CD4-positive, alpha-beta T cell (primary cell): ENCODE measurements around the gene MRPL50. TPM values are rescaled to one million over a fixed set of nuclear protein-coding genes. Genes with fewer than 3 reads are reported as not detected.

ENCODE experiments used
- ATAC-seq: fragments of 200-7000 bp; cut with Tn5 transposase; one replicate; pipeline ENCODE4 v1.10.0; 2022; ENCODE audit warnings: mild to moderate bottlenecking; ENCODE audit not compliant: poor library complexity
- CTCF ChIA-PET: fragments of 350-600 bp; sonication (Branson Sonifier 250); formaldehyde crosslinking; loops from one replicate; lab custom pipeline; 2021; ENCODE audit warnings: antibody characterized with exemption, inconsistent platforms; lab: Charles Lee
- POLR2A ChIA-PET: fragments of 350-600 bp; sonication (Branson Sonifier 250); formaldehyde crosslinking; loops from one replicate; lab custom pipeline; 2021; ENCODE audit warnings: antibody characterized with exemption, inconsistent platforms; lab: Charles Lee
- DNase-seq, 14 experiments: peaks; one replicate each; pipeline ENCODE4 v3.0.0-alpha.2; 2013 to 2020; ENCODE audit warnings: mixed read lengths in 2 of 14
- H3K27ac ChIP-seq, 2 donors: one replicate each; pipeline versions ENCODE4 v1.5.1 to v1.7.0; 2013; ENCODE audit warnings: low read length in 2 of 2, low read depth in 1 of 2, mild to moderate bottlenecking in 1 of 2
- H3K27me3 ChIP-seq, 2 experiments: 1 replicate in 1 of 2; 2 replicates in 1 of 2; pipeline versions ENCODE4 v1.6.1 to v1.7.0; 2013; ENCODE audit warnings: low read length in 2 of 2, control low read depth in 1 of 2, mild to moderate bottlenecking in 1 of 2, moderate library complexity in 1 of 2; ENCODE audit not compliant: insufficient read depth in 2 of 2, control insufficient read depth in 1 of 2
- H3K36me3 ChIP-seq: one replicate; pipeline ENCODE4 v1.6.1; 2013; ENCODE audit warnings: low read length, control low read depth; ENCODE audit not compliant: insufficient read depth
- H3K4me1 ChIP-seq: one replicate; pipeline ENCODE4 v1.6.1; 2013; ENCODE audit warnings: low read length, control low read depth; ENCODE audit not compliant: insufficient read depth
- H3K4me3 ChIP-seq: one replicate; pipeline ENCODE4 v1.5.1; 2013; ENCODE audit warnings: mild to moderate bottlenecking, low read length, moderate library complexity
- H3K9me3 ChIP-seq, 2 experiments: 1 replicate in 1 of 2; 2 replicates in 1 of 2; pipeline versions ENCODE4 v1.6.1 to v1.7.0; 2013; ENCODE audit warnings: low read length in 2 of 2, mild to moderate bottlenecking in 2 of 2, control low read depth in 1 of 2, moderate library complexity in 1 of 2; ENCODE audit not compliant: control insufficient read depth in 1 of 2, insufficient read depth in 1 of 2
- H3K27ac Mint-ChIP-seq: one replicate; pipeline ENCODE4 v1.8.0; 2020; ENCODE audit warnings: mixed read lengths
- H3K27me3 Mint-ChIP-seq: one replicate; pipeline ENCODE4 v1.8.0; 2021; ENCODE audit warnings: mixed read lengths
- H3K36me3 Mint-ChIP-seq: one replicate; pipeline ENCODE4 v1.8.0; 2021; ENCODE audit warnings: low read depth, mixed read lengths
- H3K4me1 Mint-ChIP-seq: one replicate; pipeline ENCODE4 v1.8.0; 2021; ENCODE audit warnings: low read depth, mixed read lengths
- H3K4me3 Mint-ChIP-seq: one replicate; pipeline ENCODE4 v1.8.0; 2020; ENCODE audit warnings: mild to moderate bottlenecking, mixed read lengths
- H3K9me3 Mint-ChIP-seq: one replicate; pipeline ENCODE4 v1.8.0; 2020; ENCODE audit warnings: mixed read lengths
- intact Hi-C, 2 experiments: fragments of 100-400 bp; cut with DNase I in 1 of 2; cut with micrococcal nuclease in 1 of 2; formaldehyde crosslinking; loops; one replicate each; pipeline versions ENCODE4 v1.15.1 to v1.9.0; 2023 to 2025; cut with DNase I, micrococcal nuclease
- total RNA-seq, 174 experiments: library from RNA in 2 of 174; stranded (reverse) in 2 of 174; gene quantifications; one replicate each; pipeline ENCODE4 v1.2.3 and lab custom pipeline; 2021 to 2026
- TF ChIP-seq, protein P1 (sequence below): fragments of 200-600 bp; IDR thresholded peaks from one replicate; pipeline ENCODE4 v1.8.0; 2022; ENCODE audit warnings: antibody characterized with exemption, mild to moderate bottlenecking

MRPL50 gene
- total RNA-seq, 2 experiments from 2014 or later, result 5.9 to 6.1 TPM

DNA sequence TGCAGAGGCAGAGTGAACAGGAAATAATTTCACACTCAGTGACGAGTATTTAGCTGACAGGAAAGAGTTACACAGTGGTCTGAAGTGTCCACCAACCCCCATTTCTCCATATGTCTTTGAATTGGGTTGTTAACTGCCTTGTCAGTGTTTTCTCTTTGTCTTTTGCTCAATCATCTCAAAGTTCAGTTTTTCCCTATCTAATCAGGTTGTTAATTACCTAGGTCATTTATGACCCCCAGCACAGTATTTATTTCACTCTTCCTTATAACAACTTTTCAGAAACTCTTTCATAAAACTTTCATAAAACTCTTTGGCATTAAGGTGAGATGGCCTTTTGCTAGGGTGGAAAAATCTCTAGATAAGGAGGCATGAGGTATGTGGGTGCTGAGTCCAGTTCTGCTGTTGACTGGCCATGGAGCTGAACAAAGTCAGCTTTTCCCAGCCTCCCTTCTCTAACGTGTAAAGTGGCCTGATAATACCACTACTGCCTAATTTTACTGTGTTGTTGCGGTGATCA, 42.4 kb upstream of the MRPL50 start:
- ATAC-seq (no peak), DNase-seq (no peak)
- Histone ChIP-seq H3K27me3 (peaks cover 15 to 34% of the 10 kb centered on the region in 2 experiments), H3K9me3 (no peaks in the 10 kb centered on the region), H3K36me3 (no peaks in the 10 kb centered on the region), H3K27ac (no peak overlapping the region), H3K4me1 (no peaks in the 10 kb centered on the region), H3K4me3 (no peak overlapping the region)
- Mint-ChIP-seq H3K27me3 (peaks cover 77% of the 10 kb centered on the region), H3K4me1 (no peaks in the 10 kb centered on the region), H3K27ac (no peak overlapping the region), H3K4me3 (no peak overlapping the region), H3K9me3 (no peaks in the 10 kb centered on the region), H3K36me3 (no peaks in the 10 kb centered on the region)
- intact Hi-C loops, result no loop called here
- POLR2A ChIA-PET, result no interaction called here
- CTCF ChIA-PET, result no interaction called here
- TF ChIP-seq, protein P1, sequence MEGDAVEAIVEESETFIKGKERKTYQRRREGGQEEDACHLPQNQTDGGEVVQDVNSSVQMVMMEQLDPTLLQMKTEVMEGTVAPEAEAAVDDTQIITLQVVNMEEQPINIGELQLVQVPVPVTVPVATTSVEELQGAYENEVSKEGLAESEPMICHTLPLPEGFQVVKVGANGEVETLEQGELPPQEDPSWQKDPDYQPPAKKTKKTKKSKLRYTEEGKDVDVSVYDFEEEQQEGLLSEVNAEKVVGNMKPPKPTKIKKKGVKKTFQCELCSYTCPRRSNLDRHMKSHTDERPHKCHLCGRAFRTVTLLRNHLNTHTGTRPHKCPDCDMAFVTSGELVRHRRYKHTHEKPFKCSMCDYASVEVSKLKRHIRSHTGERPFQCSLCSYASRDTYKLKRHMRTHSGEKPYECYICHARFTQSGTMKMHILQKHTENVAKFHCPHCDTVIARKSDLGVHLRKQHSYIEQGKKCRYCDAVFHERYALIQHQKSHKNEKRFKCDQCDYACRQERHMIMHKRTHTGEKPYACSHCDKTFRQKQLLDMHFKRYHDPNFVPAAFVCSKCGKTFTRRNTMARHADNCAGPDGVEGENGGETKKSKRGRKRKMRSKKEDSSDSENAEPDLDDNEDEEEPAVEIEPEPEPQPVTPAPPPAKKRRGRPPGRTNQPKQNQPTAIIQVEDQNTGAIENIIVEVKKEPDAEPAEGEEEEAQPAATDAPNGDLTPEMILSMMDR, result no peak

DNA sequence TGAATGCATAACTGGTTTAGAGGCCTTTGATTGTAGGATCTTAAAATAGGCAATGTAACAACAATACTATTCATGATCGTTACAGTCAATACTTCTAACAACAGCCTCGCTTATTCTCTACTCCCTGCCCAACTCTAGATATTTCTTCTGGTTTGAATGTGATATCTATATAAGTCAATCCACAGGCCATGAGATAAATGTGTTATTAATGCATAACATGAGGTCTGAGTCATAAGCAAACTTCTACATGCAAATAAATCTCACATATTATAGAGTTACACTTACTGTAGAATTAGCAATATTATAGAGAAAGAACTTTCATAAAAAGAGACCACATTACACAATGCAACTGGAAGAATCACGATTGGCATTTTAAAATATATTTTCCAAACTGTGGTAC, 40.1 kb upstream of the MRPL50 start:
- Histone ChIP-seq H3K9me3 (no peaks in the 10 kb centered on the region), H3K4me1 (no peaks in the 10 kb centered on the region), H3K27me3 (peaks cover 12 to 15% of the 10 kb centered on the region in 2 experiments), H3K27ac (no peak overlapping the region), H3K36me3 (no peaks in the 10 kb centered on the region), H3K4me3 (no peak overlapping the region)
- intact Hi-C loops, result no loop called here
- no peak for DNase-seq
- TF ChIP-seq, protein P1, result no peak
- CTCF ChIA-PET, result no interaction called here
- Mint-ChIP-seq H3K36me3 (no peaks in the 10 kb centered on the region), H3K9me3 (no peaks in the 10 kb centered on the region), H3K27me3 (peaks cover 63% of the 10 kb centered on the region), H3K27ac (no peak overlapping the region), H3K4me1 (no peaks in the 10 kb centered on the region), H3K4me3 (no peak overlapping the region)
- POLR2A ChIA-PET, result no interaction called here
- no peak for ATAC-seq

DNA sequence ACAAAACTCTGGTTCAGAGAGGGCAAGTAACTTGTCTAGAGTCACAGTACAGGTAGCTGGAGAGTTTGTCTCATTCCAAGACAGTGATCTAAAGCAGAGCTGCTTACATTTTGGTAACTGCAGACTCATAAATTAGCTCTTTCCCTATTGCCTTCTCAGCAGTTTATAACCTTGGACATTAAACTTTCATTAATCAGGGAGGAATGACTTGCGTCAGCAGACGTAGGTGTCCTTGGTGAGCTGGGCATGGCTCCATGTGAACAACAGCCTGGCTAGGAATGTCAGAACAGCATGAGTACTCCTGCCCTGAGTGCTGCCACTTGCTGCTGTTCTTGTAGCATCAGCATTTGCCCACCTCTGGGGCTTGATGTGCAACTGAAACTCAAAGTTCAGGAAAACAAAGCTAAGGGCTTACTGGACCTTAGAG, 39.4 kb upstream of the MRPL50 start:
- Histone ChIP-seq H3K27me3 (peaks cover 8% of the 10 kb centered on the region in 2 experiments), H3K9me3 (no peaks in the 10 kb centered on the region), H3K36me3 (no peaks in the 10 kb centered on the region), H3K27ac (no peak overlapping the region), H3K4me3 (no peak overlapping the region), H3K4me1 (no peaks in the 10 kb centered on the region)
- POLR2A ChIA-PET, result no interaction called here
- TF ChIP-seq, protein P1, result no peak
- CTCF ChIA-PET, result no interaction called here
- Mint-ChIP-seq H3K27me3 (peaks cover 56% of the 10 kb centered on the region), H3K36me3 (no peaks in the 10 kb centered on the region), H3K4me3 (no peak overlapping the region), H3K9me3 (no peaks in the 10 kb centered on the region), H3K4me1 (no peaks in the 10 kb centered on the region), H3K27ac (no peak overlapping the region)
- no peak for ATAC-seq
- no peak for DNase-seq
- intact Hi-C loops, result no loop called here
